Caco-2 (cell line): Measurements from ENCODE around the gene C20orf173. TPM values are rescaled to one million over a fixed set of nuclear protein-coding genes. Genes with fewer than 3 reads are reported as not detected.

Experiments
- BruUV-seq: library from RNA; stranded (reverse); fragments of 400-500 nt; replicated peaks from 2 replicates; lab custom pipeline; 2021; lab: Mats Ljungman, UMichigan
- CTCF ChIA-PET: fragments of 300-600 bp; sonication (Branson Sonifier 250); formaldehyde crosslinking; loops from one replicate; lab custom pipeline; 2022; ENCODE audit warnings: antibody characterized with exemption; lab: Charles Lee
- POLR2A ChIA-PET: fragments of 300-600 bp; sonication (Branson Sonifier 250); formaldehyde crosslinking; loops from one replicate; lab custom pipeline; 2022; ENCODE audit warnings: antibody characterized with exemption; lab: Charles Lee
- DNase-seq, 2 experiments: peaks; one replicate each; pipeline versions ENCODE4 v3.0.0 to v3.0.0-alpha.2; 2020 to 2022
- H3K27me3 ChIP-seq: replicated peaks from 2 replicates; pipeline ENCODE4 v1.6.0; 2011; ENCODE audit warnings: low read length; ENCODE audit not compliant: control insufficient read depth, insufficient read depth
- H3K36me3 ChIP-seq: 2 replicates; pipeline ENCODE4 v1.5.1; 2011; ENCODE audit warnings: low read length; ENCODE audit not compliant: control insufficient read depth, insufficient read depth
- H3K4me1 ChIP-seq: fragments of 250-450 bp; sonication (Bioruptor Pico); 2 replicates; pipeline ENCODE4 v1.5.1; 2020; ENCODE audit warnings: mild to moderate bottlenecking
- H3K4me3 ChIP-seq: 2 replicates; pipeline ENCODE4 v1.5.1; 2011; ENCODE audit warnings: low read depth, mild to moderate bottlenecking, control low read depth, low read length
- H3K9me3 ChIP-seq: fragments of 250-450 bp; sonication (Bioruptor Pico); 2 replicates; pipeline ENCODE4 v1.5.1; 2020; ENCODE audit warnings: mild to moderate bottlenecking, moderate library complexity
- H3K27ac Mint-ChIP-seq: one replicate; pipeline ENCODE4 v1.8.0; 2022; ENCODE audit warnings: mixed read lengths; ENCODE audit not compliant: unreplicated experiment
- H3K27me3 Mint-ChIP-seq: one replicate; pipeline ENCODE4 v1.8.0; 2022; ENCODE audit warnings: mixed read lengths; ENCODE audit not compliant: insufficient read depth, unreplicated experiment
- H3K36me3 Mint-ChIP-seq: one replicate; pipeline ENCODE4 v1.8.0; 2022; ENCODE audit warnings: mild to moderate bottlenecking, mixed read lengths; ENCODE audit not compliant: insufficient read depth, unreplicated experiment
- H3K4me1 Mint-ChIP-seq: one replicate; pipeline ENCODE4 v1.8.0; 2022; ENCODE audit warnings: low read depth, mixed read lengths; ENCODE audit not compliant: unreplicated experiment
- H3K4me3 Mint-ChIP-seq: one replicate; pipeline ENCODE4 v1.8.0; 2022; ENCODE audit warnings: mild to moderate bottlenecking, moderate library complexity, mixed read lengths; ENCODE audit not compliant: unreplicated experiment
- H3K9me3 Mint-ChIP-seq: one replicate; pipeline ENCODE4 v1.8.0; 2022; ENCODE audit warnings: mixed read lengths; ENCODE audit not compliant: unreplicated experiment
- CTCF ChIP-seq, 2 experiments: fragments of 200-600 bp in 1 of 2; IDR thresholded peaks; 1 replicate in 1 of 2; 2 replicates in 1 of 2; pipeline versions ENCODE4 v1.5.1 to v1.8.0; 2011 to 2022; ENCODE audit warnings: antibody characterized with exemption in 1 of 2, control low read depth in 1 of 2, inconsistent platforms in 1 of 2, low read depth in 1 of 2, low read length in 1 of 2, mild to moderate bottlenecking in 1 of 2, moderate library complexity in 1 of 2; ENCODE audit not compliant: insufficient read depth in 1 of 2, severe bottlenecking in 1 of 2, unreplicated experiment in 1 of 2
- intact Hi-C: fragments of 100-400 bp; cut with micrococcal nuclease; formaldehyde crosslinking; loops from one replicate; pipeline ENCODE4 v1.10.0; 2022; ENCODE audit not compliant: unreplicated experiment
- total RNA-seq: library from RNA; stranded (reverse); gene quantifications from 2 replicates; pipeline ENCODE4 v1.2.3, GENCODE V29; 2022

The C20orf173 gene
- total RNA-seq, 1 experiment from 2014 or later = not detected

DNA sequence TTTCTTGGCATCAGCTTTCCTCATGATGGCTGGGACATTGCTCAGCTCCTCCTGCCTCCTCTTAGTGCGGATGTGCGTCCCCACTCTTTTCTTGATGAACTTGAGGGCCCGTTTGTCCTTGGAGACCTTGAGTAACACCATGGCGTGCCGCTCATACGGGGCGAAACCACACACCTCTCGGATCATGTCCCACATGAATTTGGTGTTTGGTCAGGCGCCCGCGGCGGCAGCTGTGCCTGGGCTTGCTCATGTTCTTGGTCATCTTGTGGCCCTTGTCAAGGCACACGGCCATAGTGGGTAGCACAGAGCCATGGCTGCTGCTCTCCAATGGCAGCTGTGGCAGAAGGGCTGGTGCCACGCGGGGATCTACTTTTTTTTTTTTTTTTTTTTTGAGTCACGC, 15.0 kb upstream of the C20orf173 start:
- H3K36me3 ChIP-seq = peaks cover 9% of the 10 kb centered on the region
- H3K27me3 Mint-ChIP-seq = no peaks in the 10 kb centered on the region
- H3K4me3 ChIP-seq = no peak overlapping the region
- no peak overlapping the region for H3K27ac Mint-ChIP-seq
- no peaks in the 10 kb centered on the region for H3K27me3 ChIP-seq
- H3K9me3 ChIP-seq = no peaks in the 10 kb centered on the region
- no TSS peak for BruUV-seq
- ChIA-PET POLR2A (no interaction called here), CTCF (no interaction called here)
- H3K4me3 Mint-ChIP-seq = no peak overlapping the region
- intact Hi-C loops = no loop called here
- TF ChIP-seq CTCF (IDR thresholded peaks at IDR 0.05; ENCODE audit: insufficient read depth in 1 of 2, low read depth in 1 of 2, low read length in 1 of 2, severe bottlenecking in 1 of 2, unreplicated experiment in 1 of 2) = no peak
- H3K36me3 Mint-ChIP-seq = peaks cover 22% of the 10 kb centered on the region
- H3K9me3 Mint-ChIP-seq = no peaks in the 10 kb centered on the region
- 0 out of 2 replicates have a peak, but pooled peaks cover 5% of the 10 kb centered on the region for H3K4me1 ChIP-seq
- no peak for DNase-seq
- H3K4me1 Mint-ChIP-seq = peaks cover 7% of the 10 kb centered on the region

- ChIA-PET CTCF (interaction anchor here (0.6 to 2.9 kb wide), 3 partner anchors 76 to 157 kb away, joined by 3 to 15 read pairs (median 6); partner anchors contain the start of genes NFS1 and ROMO1), POLR2A (interaction anchor here (2.6 kb wide), 1 partner anchor 88 kb away, joined by 25 read pairs; the partner anchor contains the start of gene CEP250)
- Mint-ChIP-seq H3K36me3 (peaks cover 14% of the 10 kb centered on the region), H3K9me3 (no peaks in the 10 kb centered on the region), H3K27me3 (no peaks in the 10 kb centered on the region), H3K4me1 (peaks cover 7% of the 10 kb centered on the region), H3K27ac (peak overlapping the region; percentile 89), H3K4me3 (peak overlapping the region; percentile 82)
- no peak for DNase-seq
- TF ChIP-seq CTCF (IDR thresholded peaks at IDR 0.05; ENCODE audit: insufficient read depth in 1 of 2, low read depth in 1 of 2, low read length in 1 of 2, severe bottlenecking in 1 of 2, unreplicated experiment in 1 of 2) = no peak
- intact Hi-C loops = loop anchor here (1.0 kb wide), 1 partner anchor 88 kb away; the partner anchor contains the start of gene CEP250
- no peaks in the 10 kb centered on the region for H3K27me3 ChIP-seq
- H3K4me3 ChIP-seq = peak overlapping the region; percentile 85
- no peaks in the 10 kb centered on the region for H3K9me3 ChIP-seq
- no TSS peak for BruUV-seq
- peaks cover 4% of the 10 kb centered on the region for H3K36me3 ChIP-seq
- 0 out of 2 replicates have a peak, but pooled peaks cover 5% of the 10 kb centered on the region for H3K4me1 ChIP-seq
Observed at GRCh38 chr20:35542990-35543389, 13.5 kb upstream of the C20orf173 start.

DNA sequence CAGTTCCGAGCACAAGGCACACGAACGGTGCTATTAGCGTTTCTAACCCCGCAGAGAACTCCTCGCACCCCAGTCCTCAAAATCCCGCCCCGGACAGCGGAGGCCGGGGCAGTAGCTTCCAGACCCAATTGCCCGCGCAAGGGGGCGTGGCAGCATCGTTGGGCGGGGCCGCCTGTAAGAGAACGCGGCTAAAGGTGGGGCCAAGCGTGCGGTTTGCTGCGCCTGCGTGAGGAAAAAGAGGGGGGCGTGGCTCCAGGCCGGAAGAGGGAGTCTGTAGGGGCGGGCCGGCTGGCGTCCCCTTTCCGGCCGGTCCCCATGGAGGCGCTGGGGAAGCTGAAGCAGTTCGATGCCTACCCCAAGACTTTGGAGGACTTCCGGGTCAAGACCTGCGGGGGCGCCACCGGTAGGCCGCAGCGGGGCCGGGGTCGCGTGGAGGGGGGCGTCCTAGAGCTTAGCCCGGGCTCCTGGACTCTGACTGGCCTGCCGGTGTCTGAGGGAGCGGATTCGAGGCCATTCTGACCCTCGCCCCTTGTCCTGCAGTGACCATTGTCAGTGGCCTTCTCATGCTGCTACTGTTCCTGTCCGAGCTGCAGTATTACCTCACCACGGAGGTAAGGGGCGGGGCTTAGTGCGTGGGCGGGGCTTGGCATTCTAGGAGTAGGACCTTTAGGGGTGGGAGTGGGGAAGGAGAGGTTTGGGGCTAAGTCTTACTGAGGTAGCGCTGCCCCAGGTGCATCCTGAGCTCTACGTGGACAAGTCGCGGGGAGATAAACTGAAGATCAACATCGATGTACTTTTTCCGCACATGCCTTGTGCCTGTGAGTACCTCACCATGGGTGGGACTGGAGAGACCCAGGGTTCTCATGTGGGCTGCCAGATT, 12.6 kb upstream of the C20orf173 start, which contains the start of gene ERGIC3:
Gene ERGIC3, plus strand, starts transcription at position 296 of the 880 bp plus-strand sequence. Its CDS starts 20 bp downstream, at position 316.
- TF ChIP-seq CTCF (IDR thresholded peaks at IDR 0.05; ENCODE audit: insufficient read depth in 1 of 2, low read depth in 1 of 2, low read length in 1 of 2, severe bottlenecking in 1 of 2, unreplicated experiment in 1 of 2) = no peak
- Mint-ChIP-seq H3K4me1 (peaks cover 7% of the 10 kb centered on the region), H3K36me3 (peaks cover 14% of the 10 kb centered on the region), H3K27me3 (no peaks in the 10 kb centered on the region), H3K27ac (peak within 1 kb of the TSS; percentile 89), H3K4me3 (peak within 1 kb of the TSS; percentile 82), H3K9me3 (no peaks in the 10 kb centered on the region)
- ChIA-PET CTCF (interaction anchor here (0.5 to 2.9 kb wide), 16 partner anchors 10 to 446 kb away, joined by 3 to 15 read pairs (median 5); partner anchors contain the start of genes CEP250, NFS1, ROMO1 and SCAND1), POLR2A (interaction anchor here (0.5 to 3.0 kb wide), 14 partner anchors 9 to 412 kb away, joined by 3 to 25 read pairs (median 4); partner anchors contain the start of genes CEP250, EIF6, NFS1 and PHF20)
- DNase-seq = peak; percentile 100
- intact Hi-C loops = loop anchor here (1.0 kb wide), 2 partner anchors 74 to 87 kb away; partner anchors contain the start of gene CEP250
- no peaks in the 10 kb centered on the region for H3K9me3 ChIP-seq
- TSS peak; percentile 59 for BruUV-seq
- peaks cover 2% of the 10 kb centered on the region for H3K36me3 ChIP-seq
- 0 out of 2 replicates have a peak, but pooled peaks cover 5% of the 10 kb centered on the region for H3K4me1 ChIP-seq
- H3K4me3 ChIP-seq = peak within 1 kb of the TSS; percentile 85
- no peaks in the 10 kb centered on the region for H3K27me3 ChIP-seq
